Upper lobe of left lung (tissue), 6 donors: Measurements from ENCODE around the gene TMEM132D. TPM values are rescaled to one million over a fixed set of nuclear protein-coding genes. Genes with fewer than 3 reads are reported as not detected.
A peak's percentile ranks its signal among the peaks of the same experiment; 100 is the strongest.

Source experiments
- ATAC-seq, 2 donors: fragments of 200-7000 bp; cut with Tn5 transposase; one replicate each; pipeline ENCODE4 v1.9.1; 2022; ENCODE audit warnings: mild to moderate bottlenecking in 2 of 2, moderate library complexity in 2 of 2; ENCODE audit not compliant: low FRiP score in 2 of 2
- DNase-seq, 2 donors: peaks; one replicate each; pipeline ENCODE4 v3.0.0-alpha.2; 2019 to 2020
- H3K27ac ChIP-seq, 4 donors: fragments of 200-600 bp; sonication (generic); one replicate each; pipeline ENCODE4 v1.5.1; 2016 to 2019
- H3K27me3 ChIP-seq, 4 donors: fragments of 200-600 bp; sonication (generic); one replicate each; pipeline ENCODE4 v1.5.1; 2017 to 2019
- H3K36me3 ChIP-seq, 4 donors: fragments of 200-600 bp; sonication (generic); one replicate each; pipeline ENCODE4 v1.5.1; 2016 to 2019
- H3K4me1 ChIP-seq, 4 donors: fragments of 200-600 bp; sonication (generic); one replicate each; pipeline ENCODE4 v1.5.1; 2018 to 2019
- H3K4me3 ChIP-seq, 4 donors: fragments of 200-600 bp; sonication (generic); one replicate each; pipeline ENCODE4 v1.5.1; 2017 to 2019; ENCODE audit warnings: mild to moderate bottlenecking in 2 of 4, moderate library complexity in 1 of 4
- H3K9me3 ChIP-seq, 4 donors: fragments of 200-600 bp; sonication (generic); one replicate each; pipeline ENCODE4 v1.5.1; 2018 to 2019
- CTCF ChIP-seq, 6 experiments: fragments of 450-650 bp in 4 of 6; fragments of 200-600 bp in 2 of 6; sonication (generic) in 2 of 6; IDR thresholded peaks; one replicate each; pipeline ENCODE4 v1.5.1; 2016 to 2019; ENCODE audit warnings: antibody characterized with exemption in 6 of 6
- EP300 ChIP-seq, 4 donors: sonication (generic); formaldehyde crosslinking; IDR thresholded peaks; one replicate each; pipeline ENCODE4 v1.5.1; 2017; ENCODE audit warnings: antibody characterized with exemption in 4 of 4, control low read depth in 2 of 4
- POLR2A ChIP-seq, 4 donors: fragments of 450-650 bp; IDR thresholded peaks; one replicate each; pipeline ENCODE4 v1.5.1; 2016 to 2017; ENCODE audit warnings: antibody characterized with exemption in 4 of 4, mild to moderate bottlenecking in 2 of 4
- POLR2AphosphoS5 ChIP-seq, 2 donors: sonication (generic); formaldehyde crosslinking; IDR thresholded peaks; one replicate each; pipeline ENCODE4 v1.5.1; 2017; ENCODE audit warnings: antibody characterized with exemption in 2 of 2
- WGBS, 2 donors: methylation state at CpG; one replicate each; pipeline ENCODE4 v1.1.5; 2017 to 2018; 5-methylcytosine and 5-hydroxymethylcytosine counted together
- small RNA-seq, 4 donors: library from RNA; depleted of rRNA; stranded (forward); fragments of <200 nt; gene quantifications; one replicate each; pipeline ENCODE3, GENCODE V24; 2016
- total RNA-seq, 6 donors: library from RNA; depleted of rRNA in 4 of 6; stranded (reverse); fragments of >200 nt in 4 of 6; gene quantifications; one replicate each; pipeline versions ENCODE4 v1.1.0 to v1.2.1, GENCODE V29; 2016 to 2021
- donor health status: DM: no; HTN: no; CAD: no; lungs with moderate emphysema.
- donor health status: DM: no; HTN: yes; CAD: no; lungs with severe emphysema.

TMEM132D gene
- total RNA-seq, 6 donors from 2014 or later = 0.30 to 1.0 (median 0.79) TPM; not detected in 1

GRCh38 chr12:129034558-129035289 is 869.1 kb downstream of the TMEM132D start:
- H3K4me3 ChIP-seq = no peak overlapping the region
- H3K27me3 ChIP-seq = no peaks in the 10 kb centered on the region
- no peaks in the 10 kb centered on the region for H3K4me1 ChIP-seq
- no peaks in the 10 kb centered on the region for H3K9me3 ChIP-seq
- WGBS, 2 donors = 81 to 91% methylated on average over 9 to 15 of the region's 15 CpGs
- TF ChIP-seq POLR2A (IDR thresholded peaks at IDR 0.05) (no peak), POLR2AphosphoS5 (IDR thresholded peaks at IDR 0.05) (no peak), EP300 (IDR thresholded peaks at IDR 0.05) (no peak), CTCF (IDR thresholded peaks at IDR 0.05) (no peak)
- no peak overlapping the region for H3K27ac ChIP-seq
- ATAC-seq (no peak), DNase-seq (no peak)
- H3K36me3 ChIP-seq = no peaks in the 10 kb centered on the region

GRCh38 chr12:129028844-129029243 is 875.0 kb downstream of the TMEM132D start:
- ATAC-seq = peak in 1 of 2 donors; percentile 63
- Histone ChIP-seq H3K36me3 (no peaks in the 10 kb centered on the region), H3K27ac (peak overlapping the region in 1 of 4 donors; percentile 69), H3K27me3 (no peaks in the 10 kb centered on the region), H3K4me1 (peaks cover 0 to 5% (median 2%) of the 10 kb centered on the region in 4 donors), H3K9me3 (no peaks in the 10 kb centered on the region), H3K4me3 (no peak overlapping the region)
- TF ChIP-seq EP300 (IDR thresholded peaks at IDR 0.05) = peak in 2 of 4 donors; percentile 84 to 88
- TF ChIP-seq POLR2A (IDR thresholded peaks at IDR 0.05) = no peak
- WGBS, 2 donors = 55 to 57% methylated on average over 16 of the region's 16 CpGs
- DNase-seq = peak in 1 of 2 donors; percentile 57

- DNase-seq = no peak
- no peaks in the 10 kb centered on the region for H3K36me3 ChIP-seq
- ATAC-seq = no peak
- TF ChIP-seq POLR2A (IDR thresholded peaks at IDR 0.05) (no peak), POLR2AphosphoS5 (IDR thresholded peaks at IDR 0.05) (no peak), EP300 (IDR thresholded peaks at IDR 0.05) (no peak), CTCF (IDR thresholded peaks at IDR 0.05) (no peak)
- H3K27me3 ChIP-seq = no peaks in the 10 kb centered on the region
- no peak overlapping the region for H3K4me3 ChIP-seq
- peaks cover 0 to 6% (median 2%) of the 10 kb centered on the region in 4 donors for H3K9me3 ChIP-seq
- H3K4me1 ChIP-seq = peaks cover 0 to 5% (median 2%) of the 10 kb centered on the region in 4 donors
- H3K27ac ChIP-seq = no peak overlapping the region
- 88 to 97% methylated on average over 3 of the region's 3 CpGs for WGBS, 2 donors
Observed at GRCh38 chr12:129025055-129025454, 878.8 kb downstream of the TMEM132D start.

Small RNAs within 50 kb of the gene (small RNA-seq; reads per million reads assigned to genes)
- gene RF02271 = 0 reads per million in 4 donors
